HG03521 (cell line): Measurements from ENCODE around the gene ARMC8.

ENCODE experiments used
- ATAC-seq: cut with Tn5 transposase; IDR thresholded peaks from one replicate; pipeline ENCODE4 v1.9.1; 2021; ENCODE audit warnings: mild to moderate bottlenecking, moderate library complexity; ENCODE audit not compliant: unreplicated experiment

The ARMC8 gene

DNA sequence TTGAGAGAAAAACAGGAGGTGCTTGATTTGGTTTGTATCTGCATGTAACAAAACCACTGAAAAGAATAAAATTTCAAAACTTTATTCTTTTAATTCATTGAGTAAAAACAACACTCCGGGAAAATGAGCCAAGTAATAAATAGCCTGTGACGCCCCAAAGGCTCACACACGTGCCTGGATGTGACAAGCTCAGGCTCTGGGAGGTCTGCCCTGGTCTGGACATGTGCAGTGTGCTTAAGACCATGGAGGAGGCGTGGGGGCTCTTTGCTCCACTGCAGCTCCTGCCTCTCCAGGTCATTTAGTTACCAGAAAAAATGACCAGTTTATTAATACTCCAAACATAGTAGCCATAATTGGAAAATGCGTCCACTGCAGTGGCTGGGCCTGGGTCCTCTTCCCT is 151.1 kb downstream of the ARMC8 start:
- ATAC-seq = no peak

DNA sequence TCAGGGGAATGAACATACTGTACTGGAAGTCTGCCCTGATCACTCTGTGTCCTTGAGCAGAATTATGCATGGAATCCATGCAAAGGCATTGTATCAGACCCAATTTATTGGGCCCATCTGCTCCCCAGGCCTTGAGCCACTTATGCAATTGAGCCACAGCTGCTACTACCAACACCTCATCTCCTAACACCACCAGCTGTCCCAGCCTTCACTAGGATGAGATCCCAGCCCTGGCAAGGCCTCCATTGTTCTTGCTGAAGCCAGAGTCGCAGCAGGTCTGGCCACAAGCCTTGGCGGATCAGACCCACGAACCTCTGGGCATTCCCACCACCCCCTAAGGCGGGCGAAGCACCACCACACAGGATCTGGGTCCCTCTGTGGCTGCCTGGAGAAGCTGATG is 151.7 kb downstream of the ARMC8 start:
- no peak for ATAC-seq

- ATAC-seq = no peak
Measured at GRCh38 chr3:138340511-138340910, 153.4 kb downstream of the ARMC8 start.

GRCh38 chr3:138344754-138345153 is 157.7 kb downstream of the ARMC8 start:
- no peak for ATAC-seq
